GM18499 (cell line): Measurements from ENCODE around the gene PRPF18.

Experiments
- ATAC-seq: cut with Tn5 transposase; IDR thresholded peaks from one replicate; pipeline ENCODE4 v1.9.1; 2021; ENCODE audit warnings: moderate number of reproducible peaks; ENCODE audit not compliant: insufficient read depth, unreplicated experiment

Gene PRPF18

DNA sequence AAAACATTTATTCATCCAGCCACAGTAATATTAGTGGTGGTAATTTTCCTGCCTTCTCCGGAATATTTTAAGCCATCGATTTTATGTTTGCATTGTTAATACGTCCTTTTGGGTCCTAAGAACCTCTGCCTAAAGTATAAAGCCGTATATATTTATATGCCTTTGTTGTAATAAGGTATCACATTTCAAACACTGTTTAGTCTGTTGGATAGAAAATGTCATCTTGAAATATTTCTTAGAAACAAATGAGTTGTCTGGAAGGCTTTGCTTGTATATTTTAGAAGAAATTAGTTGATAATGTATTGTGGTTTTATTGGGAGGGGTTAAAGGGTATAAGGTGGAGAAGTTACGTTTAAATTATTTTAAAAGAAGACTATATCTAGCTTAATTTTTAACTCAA, 11.1 kb downstream of the PRPF18 start:
- ATAC-seq = no peak

DNA sequence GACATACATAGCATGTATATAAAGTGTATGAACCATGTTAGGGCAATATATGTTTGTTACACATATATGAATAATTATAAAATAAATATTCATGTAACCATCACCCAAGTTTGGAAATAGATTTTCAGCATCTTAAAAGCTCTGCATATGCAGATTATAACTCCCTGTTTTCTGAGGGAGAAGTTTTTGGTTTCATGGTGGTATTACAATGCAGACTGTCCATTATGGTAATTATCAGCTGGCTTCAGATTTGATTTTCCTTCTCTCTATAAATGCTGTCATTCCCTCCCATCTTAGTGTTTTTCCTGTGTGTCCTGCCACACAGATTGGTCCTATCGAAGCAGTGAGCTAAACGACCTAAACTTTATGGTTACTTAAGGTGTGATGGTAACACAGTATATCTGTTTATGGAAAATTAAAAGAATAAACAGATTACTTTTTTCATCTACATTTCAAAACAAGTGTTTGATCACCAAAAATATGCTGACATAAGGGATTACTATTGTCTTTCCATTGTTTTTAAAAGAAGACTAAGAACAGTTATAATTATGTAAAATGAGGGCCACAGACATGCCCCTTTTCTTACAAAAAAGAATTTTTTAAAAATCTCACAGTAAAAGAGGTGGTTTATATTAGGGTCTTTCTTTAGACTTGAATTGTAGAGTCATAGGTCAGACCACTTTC, 17.7 kb downstream of the PRPF18 start:
- ATAC-seq = no peak

DNA sequence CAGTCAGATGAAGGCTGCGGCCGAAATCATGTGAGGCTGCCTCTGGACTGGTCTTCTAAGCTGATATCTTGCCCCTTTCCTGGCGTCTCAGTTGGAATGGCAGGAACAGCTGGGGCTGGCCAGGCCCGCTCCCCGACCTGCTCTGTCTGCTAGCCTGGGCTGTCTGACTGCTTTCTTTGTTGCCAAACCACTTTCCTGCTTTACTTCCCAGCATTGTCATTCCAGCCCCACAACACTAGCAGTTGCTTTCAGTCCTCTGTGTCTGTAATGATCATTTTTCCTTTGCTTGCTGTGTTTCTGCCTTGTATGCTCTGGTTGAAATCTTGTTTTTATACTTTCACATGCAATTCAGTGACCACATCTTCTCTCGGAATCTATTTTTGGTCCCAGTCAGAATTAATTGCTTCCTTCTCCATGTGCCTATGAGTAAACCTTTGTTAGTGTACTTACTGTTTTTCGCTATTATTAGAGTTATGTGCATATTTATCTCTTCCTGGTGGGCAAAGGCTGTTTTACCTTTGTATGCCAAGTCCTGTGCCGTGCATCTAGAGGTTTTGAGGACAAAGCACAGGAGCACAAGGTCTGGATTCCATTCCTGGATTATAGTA, 21.6 kb downstream of the PRPF18 start:
- ATAC-seq = no peak

DNA sequence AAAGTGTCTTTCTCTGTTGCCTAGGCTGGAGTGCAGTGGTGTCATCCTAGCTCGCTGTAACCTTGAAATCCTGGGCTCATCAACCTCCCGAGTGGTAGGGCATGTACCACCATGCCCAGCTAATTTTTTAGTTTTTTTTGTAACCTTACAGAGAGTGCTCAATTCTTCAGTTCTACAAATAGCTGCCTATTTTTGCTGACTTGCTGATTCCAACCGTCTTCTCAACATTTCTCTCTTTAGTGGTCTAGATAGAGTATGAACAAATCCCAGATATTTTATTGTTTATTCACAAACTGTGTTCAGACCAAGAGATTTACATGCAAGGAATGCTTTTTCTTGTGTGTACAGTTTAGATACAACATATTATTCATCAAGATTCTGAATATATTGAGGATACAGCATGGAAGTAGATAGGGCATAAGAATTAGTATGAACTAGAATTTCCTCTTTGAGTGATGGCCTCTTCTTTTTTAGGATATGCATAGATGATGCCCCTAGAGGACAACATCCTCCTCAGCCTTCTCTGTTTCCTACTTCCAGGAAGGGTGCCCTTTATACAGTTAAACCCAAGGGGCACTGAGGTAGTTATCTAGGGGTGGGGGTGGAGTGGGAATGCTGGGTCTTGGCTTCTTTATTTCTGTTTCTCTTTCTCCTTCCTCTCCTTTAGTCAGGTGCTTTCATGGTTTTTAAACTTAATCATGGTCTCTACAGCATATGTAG, 26.0 kb downstream of the PRPF18 start:
- no peak for ATAC-seq

DNA sequence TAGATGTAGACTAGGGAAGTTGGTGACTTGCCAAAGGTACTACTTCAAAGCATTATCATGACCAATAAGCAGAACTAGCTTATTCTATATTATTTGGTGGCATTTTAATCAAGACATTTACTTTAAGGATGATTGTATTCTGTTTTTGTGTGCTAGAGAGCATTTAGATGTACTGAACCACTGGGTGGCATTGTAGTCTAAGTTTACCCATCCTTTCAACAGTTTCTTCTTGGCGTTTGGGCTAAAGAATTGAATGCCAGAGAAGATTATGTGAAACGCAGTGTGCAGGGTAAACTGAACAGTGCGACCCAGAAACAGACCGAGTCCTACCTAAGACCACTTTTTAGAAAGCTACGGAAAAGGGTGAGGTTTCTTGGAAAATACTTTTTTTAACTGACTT, 26.8 kb downstream of the PRPF18 start:
- ATAC-seq = no peak

DNA sequence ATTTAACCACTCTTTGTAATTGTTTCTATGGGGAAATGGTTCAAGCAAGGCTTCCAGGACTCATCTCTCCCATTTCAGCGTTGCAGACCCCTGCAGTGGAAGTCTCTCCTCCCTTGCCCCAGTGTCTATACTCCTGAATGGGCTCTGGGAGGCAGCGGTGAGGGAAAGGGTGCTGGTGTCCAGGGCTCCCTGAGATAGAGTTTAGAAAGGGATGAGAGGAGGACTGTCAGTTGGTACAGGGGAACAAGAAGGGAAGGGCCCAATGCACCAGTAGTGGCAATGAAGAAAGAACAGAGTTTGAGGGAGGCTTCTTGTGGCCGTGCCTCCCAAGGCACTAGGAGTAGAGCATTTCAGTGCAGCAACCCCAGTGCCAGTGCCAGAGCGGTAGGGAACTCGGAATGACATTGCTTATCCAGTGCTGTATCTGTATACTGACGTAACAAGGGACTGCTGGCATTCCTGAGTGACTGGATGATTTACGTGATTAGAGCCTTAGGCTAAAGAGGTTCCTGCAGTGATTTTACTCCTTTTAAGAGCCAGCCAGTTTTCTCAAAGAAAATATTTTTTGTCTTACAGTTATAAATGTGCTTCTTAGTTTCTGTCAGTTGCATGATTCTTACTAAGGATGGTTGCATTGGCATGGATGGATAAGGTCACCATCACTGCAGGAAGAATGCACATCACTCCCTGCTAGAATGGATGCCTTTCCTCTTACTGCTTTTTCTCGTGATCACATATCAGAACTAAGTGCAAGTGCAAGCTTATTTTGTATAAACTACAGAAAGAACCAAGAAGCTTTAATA, 28.0 kb downstream of the PRPF18 start:
- ATAC-seq = no peak

DNA sequence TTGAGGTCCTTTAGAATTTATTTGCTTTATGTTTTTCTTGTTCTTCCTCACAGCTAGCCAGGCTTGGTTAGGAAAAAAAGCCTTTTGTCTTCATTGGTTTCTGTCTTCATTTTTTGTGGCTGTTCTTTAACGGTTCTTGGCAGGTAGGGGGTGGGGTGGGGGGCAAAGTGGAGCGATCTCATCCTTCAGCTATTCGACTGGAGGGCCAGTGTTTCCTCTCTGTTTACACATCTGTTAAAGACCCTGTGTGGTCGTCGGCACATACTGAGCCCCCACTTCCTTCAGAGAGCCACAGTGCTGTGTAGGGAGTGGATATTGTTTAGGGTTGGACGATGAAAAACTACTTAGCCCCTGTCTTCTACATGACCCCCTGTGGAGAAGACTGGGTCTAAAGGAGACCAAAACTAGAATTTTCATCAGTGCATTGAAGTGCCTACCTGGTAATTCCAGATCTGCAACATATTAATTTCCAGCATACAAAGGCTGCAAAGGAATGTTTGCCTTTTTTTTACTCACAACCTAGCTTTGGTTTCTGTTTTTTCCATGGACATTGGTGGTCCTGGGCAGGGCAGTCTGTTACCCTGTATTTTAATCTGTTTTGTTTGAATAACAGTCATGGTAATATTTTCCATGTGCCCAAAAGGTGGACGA, 29.0 kb downstream of the PRPF18 start:
- no peak for ATAC-seq

DNA sequence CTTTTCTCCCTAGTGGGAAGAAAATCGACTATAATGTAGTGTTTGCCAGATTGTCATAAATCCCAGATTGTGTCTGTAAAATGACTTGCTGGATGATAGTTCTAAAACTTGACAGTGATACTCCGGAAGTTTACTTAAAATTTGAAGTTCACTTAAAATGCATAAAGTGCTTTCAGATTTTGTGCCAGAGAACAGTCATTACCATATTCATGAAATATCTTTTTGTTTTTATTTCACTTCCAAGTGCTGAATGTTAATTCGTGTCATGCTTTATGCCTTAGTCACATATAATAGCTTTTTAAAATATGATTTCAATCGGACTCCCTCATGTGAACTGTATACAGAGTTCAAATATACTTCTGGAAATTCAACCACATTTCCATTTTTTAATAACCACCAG, 30.4 kb downstream of the PRPF18 start:
- no peak for ATAC-seq

DNA sequence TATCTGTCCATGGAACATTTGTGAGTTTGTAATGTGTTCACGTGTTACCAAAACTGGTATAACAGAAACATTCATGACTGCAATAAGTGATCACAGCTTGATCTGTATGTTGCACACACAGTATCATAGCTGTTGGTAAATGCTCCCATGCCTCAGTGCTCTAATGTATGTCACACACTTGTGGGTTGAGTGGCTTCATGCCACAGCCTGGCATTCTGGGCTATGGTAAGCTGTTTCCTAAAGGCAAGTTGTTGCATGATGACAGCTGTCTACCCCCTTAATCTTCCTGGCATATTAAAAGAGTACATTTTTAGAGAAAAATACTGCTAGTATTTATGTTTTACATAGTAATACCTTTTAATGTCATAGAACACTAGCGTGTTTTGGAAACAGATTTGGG, 35.2 kb downstream of the PRPF18 start:
- no peak for ATAC-seq

DNA sequence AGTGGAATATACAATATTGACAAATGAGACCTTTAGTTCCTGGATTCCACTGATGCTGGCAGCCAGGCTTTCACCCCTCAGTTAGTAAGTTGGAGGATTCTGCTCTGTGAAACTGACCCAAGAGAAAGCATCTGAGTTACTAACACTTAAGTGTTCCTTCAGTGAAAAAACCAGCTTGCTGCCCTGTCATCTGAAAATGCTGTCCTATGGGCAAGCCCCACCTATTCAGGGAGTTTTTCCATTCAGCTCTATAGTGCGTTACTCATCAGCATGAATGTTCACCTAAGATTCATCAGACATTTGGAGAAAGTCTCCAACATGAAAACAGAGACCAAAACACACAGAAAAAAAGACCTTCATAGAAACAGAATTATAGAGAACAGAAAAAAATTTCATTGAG, 37.9 kb downstream of the PRPF18 start:
- no peak for ATAC-seq

DNA sequence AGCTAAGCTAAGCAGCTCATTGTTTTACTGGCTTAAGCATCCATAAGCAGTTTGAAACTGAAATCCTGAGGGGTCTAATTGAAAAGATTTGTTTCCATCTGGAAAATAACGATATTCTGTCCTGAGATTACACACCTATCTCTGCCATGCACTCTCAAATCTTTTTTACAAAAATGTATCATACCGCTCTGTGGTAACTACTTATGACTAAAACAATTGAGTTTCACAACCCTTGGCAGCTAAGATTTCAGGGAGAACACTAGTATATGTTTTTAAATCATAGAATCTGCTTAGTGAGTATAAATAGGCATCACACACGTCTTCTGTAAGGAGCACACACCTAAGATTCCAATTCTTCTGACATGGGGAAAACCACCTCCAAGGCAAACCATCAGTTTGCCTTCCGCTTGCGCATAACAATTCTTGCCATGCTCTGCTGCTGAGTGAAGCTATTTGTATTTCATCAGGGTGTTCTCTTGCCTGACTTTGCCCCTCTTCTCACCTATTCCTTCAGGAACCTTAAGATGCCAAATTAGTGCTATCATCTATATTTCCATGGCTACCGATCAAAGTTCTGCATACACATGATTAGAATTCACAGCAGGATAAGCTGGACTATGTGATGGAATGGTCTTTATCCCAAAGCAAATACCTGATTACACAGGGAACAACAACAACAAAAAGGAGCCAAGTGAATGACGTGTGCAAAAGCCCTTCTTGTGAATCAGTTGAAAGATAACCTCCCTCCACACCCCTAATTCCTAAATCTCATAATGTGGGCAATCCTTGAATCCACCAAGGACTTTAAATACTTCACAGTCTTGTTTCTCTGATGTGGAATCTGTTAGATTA, 40.9 kb downstream of the PRPF18 start:
- no peak for ATAC-seq

DNA sequence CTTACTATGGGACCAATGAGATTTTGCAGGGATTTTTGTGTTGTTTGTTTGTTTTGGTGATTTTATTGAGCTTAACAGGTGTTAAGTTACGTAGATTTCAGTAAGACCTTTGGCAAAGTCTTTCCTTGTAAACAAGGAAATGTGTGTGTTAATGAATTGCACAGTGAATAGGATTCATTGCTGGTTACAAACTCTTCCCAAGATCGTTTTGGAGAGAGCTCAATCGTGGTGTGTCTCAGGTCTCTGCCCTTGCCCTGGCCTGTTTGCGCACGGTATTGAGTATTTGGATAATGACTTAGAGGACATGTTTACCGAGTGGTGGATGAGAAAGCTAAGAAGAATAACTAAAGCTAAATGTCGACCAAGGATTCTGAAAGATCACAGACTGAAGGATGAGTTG, 41.9 kb downstream of the PRPF18 start:
- no peak for ATAC-seq

DNA sequence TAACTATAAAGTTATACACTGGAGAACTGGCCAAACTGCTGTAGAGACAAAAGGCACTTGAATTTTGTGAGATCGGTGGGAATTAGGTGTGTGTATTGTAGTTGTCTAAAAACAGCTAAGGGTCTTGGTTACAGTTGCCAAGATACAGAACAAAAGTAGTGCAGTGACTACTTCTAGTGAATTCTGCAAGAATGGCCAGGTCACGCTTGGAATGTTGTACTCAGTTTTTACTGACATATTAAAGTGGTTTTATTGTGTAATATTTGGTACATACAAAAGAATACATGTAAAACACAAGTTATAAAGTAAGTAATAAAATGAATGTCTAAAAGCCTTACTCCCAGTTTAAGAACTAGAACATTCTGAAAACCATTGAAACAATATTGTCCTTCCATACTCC, 42.4 kb downstream of the PRPF18 start:
- no peak for ATAC-seq

DNA sequence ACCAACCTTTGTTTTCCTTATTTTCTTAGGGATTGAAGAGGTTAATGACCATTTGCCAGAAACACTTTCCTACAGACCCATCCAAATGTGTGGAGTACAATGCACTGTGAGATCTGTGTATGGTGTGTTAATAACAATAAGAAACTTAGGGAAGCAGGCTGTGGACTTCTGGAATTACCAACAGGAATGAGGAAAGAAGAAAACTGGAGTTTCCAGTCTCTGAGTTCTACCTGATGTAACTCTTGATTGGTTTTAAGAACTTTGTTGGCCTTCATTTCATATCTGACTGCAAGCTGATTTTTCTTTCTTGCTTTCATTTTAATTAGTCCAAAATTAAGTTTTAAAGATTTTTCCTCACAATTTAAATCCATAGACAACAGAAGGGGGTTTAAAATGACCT, 43.5 kb downstream of the PRPF18 start:
- no peak for ATAC-seq

DNA sequence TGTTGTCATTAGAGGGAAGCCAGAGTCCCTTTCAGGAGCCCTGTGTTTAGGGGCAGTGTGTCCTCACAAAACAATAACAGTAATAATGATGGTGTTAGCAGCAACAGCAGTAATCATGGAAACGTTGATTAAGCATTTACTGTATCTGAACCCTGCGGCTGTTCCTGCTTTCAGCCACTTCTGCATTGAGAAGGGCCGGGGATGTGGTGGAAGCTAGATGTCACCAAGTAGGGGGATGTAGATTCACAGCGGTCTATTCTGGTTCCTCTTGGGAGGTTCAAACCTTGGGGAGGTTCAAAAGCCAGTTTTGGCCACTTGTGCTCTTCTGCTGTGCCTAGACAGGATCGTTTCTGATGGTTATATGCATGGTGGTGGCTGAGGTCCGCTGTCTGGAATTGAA, 44.8 kb downstream of the PRPF18 start:
- no peak for ATAC-seq

DNA sequence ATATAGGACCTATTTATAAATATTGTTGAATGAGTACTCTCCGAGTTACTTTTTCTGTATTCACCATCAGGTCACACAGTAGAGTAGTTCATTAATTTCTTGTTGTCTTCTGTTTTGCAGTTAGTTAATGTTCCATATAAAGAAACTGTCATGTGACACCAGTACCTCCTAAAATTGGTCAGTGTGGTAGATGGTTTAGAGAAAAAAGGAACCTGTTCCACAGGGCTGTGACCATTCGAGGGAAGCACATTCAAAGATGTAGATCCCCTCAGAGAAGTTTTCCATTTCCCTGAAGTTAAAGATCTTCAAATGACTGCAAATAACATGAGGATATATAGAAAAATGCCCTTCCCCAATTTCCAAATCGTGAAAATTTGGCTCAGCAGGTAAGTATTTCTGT, 45.7 kb downstream of the PRPF18 start:
- ATAC-seq = no peak

DNA sequence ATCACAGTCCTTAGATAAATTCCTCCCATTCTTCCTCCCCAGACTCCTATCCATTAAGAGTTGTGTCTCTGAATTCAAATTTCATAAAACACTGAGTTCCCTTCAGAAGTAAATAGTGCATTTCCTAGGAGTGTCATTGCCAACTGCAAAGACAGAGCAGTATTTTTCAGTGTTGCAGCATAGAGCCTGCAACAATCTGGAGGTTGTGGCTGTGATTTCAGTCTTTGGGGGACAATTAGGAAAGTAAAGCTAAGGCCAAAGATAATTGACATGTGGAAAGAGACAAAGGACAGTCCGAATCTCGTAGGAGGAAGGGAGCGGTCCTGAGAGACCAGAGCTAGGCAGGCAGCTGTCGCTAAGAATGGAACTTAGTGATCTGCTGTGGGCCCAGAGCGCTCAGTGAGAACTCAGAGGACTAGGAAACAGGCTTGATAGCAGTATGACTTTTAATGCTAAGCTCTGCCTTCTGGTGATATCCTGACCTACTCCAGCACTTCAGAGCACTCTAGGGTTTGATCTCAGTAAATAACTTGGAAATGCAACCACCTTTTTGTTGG, 46.2 kb downstream of the PRPF18 start:
- ATAC-seq = no peak

DNA sequence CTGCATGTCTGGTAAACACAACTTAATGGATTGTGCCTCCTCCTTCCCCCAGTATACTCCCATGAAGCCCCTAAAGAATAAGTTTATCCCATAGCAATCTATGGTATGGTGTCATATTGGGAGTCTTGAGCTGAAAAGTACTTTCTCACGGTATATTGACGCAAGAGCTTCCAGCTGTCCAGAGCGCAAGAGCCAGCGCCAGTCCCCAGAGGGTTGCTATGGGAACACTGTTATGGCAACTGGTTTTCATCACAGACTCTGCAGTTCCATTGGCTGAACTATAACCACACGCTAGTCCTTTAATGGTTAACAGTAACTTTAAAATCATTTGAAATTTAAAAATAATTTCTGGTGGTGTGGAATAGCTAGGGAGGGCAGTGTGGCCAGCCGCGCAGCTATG, 46.9 kb downstream of the PRPF18 start:
- ATAC-seq = no peak

DNA sequence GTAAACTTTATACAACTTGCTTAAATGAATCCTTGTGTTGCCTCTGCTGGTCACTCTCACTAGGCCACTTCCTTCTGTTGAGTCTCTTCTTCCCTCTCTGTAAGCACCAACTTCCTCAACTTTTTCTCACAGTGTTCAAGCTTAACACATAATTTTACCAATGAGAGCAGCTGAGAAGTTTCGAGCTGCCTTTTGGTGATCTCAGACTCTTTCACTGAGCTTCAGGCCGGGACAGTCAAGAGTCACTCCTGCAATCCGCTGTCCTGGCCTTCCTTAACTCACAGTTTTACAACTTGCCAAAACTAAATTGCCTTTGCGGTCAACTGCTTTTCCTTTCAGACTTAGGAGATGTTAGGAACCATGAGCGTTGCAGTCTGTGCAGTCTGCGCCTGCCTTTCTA, 47.4 kb downstream of the PRPF18 start:
- ATAC-seq = no peak
